HG02884 (cell line): ENCODE results near the gene TOR1B.
A peak's percentile ranks its signal among the peaks of the same experiment; 100 is the strongest.

Experiments used
- ATAC-seq: cut with Tn5 transposase; IDR thresholded peaks from one replicate; pipeline ENCODE4 v1.9.1; 2021; ENCODE audit warnings: mild to moderate bottlenecking, moderate library complexity; ENCODE audit not compliant: unreplicated experiment

The TOR1B gene

GRCh38 chr9:129812385-129812784, 9.4 kb downstream of the TOR1B start:
- ATAC-seq = no peak

- no peak for ATAC-seq
Observed at GRCh38 chr9:129813661-129814060, 10.7 kb downstream of the TOR1B start.

- no peak for ATAC-seq
Observed at GRCh38 chr9:129814432-129815223, 11.6 kb downstream of the TOR1B start.

GRCh38 chr9:129815278-129815677, 12.3 kb downstream of the TOR1B start:
- no peak for ATAC-seq

- ATAC-seq = no peak
Observed at GRCh38 chr9:129816501-129817435, 13.8 kb downstream of the TOR1B start.

GRCh38 chr9:129822898-129823541, 20.0 kb downstream of the TOR1B start:
- ATAC-seq = no peak

- no peak for ATAC-seq
Observed at GRCh38 chr9:129823542-129823934, 20.6 kb downstream of the TOR1B start.

GRCh38 chr9:129823935-129824601, 21.1 kb downstream of the TOR1B start, which contains the start of gene TOR1A:
TOR1A (minus strand) TSS chr9:129824136; CDS start chr9:129824085, 51 bp downstream.
- peak; percentile 87 for ATAC-seq

- ATAC-seq = no peak
Observed at GRCh38 chr9:129826344-129826743, 23.4 kb downstream of the TOR1B start.

- ATAC-seq = no peak
Observed at GRCh38 chr9:129826759-129827158, 23.8 kb downstream of the TOR1B start.

- ATAC-seq = no peak
Observed at GRCh38 chr9:129828051-129828450, 25.1 kb downstream of the TOR1B start.

GRCh38 chr9:129828969-129829368, 26.0 kb downstream of the TOR1B start:
- no peak for ATAC-seq

- ATAC-seq = no peak
Observed at GRCh38 chr9:129832982-129833381, 30.0 kb downstream of the TOR1B start.

GRCh38 chr9:129834489-129835127, 31.6 kb downstream of the TOR1B start:
- ATAC-seq = peak; percentile 9

GRCh38 chr9:129835128-129835859, 32.3 kb downstream of the TOR1B start, which contains the start of the genes C9orf78 and USP20:
C9orf78 (minus strand) TSS chr9:129835275; CDS start chr9:129835221, 54 bp downstream.
USP20 (plus strand) TSS chr9:129835458; CDS start chr9:129852556, 17,098 bp downstream.
- ATAC-seq = peak; percentile 87

- ATAC-seq = no peak
Observed at GRCh38 chr9:129835860-129836223, 32.9 kb downstream of the TOR1B start.

- ATAC-seq = no peak
Observed at GRCh38 chr9:129836311-129837007, 33.5 kb downstream of the TOR1B start.

GRCh38 chr9:129838707-129839259, 35.8 kb downstream of the TOR1B start:
- ATAC-seq = no peak
